IMR-90 (cell line): ENCODE measurements around the gene KDM4B.

Source experiments
- BHLHE40 ChIP-seq: fragments of 150-350 bp; IDR thresholded peaks from 2 replicates; pipeline ENCODE4 v1.6.1; 2016; ENCODE audit warnings: mild to moderate bottlenecking, low read depth, low read length
- FOS ChIP-seq: fragments of 150-350 bp; IDR thresholded peaks from 2 replicates; pipeline ENCODE4 v1.6.1; 2016; ENCODE audit warnings: low read depth, low read length
- MAZ ChIP-seq: IDR thresholded peaks from 2 replicates; pipeline ENCODE4 v1.6.1; 2012; ENCODE audit warnings: low read depth, mild to moderate bottlenecking, low read length, improper control_type of control experiment, moderate library complexity, borderline replicate concordance
- POLR2A ChIP-seq: IDR thresholded peaks from 2 replicates; pipeline ENCODE4 v1.6.1; 2012; ENCODE audit warnings: mild to moderate bottlenecking, low read depth, low read length
- RAD21 ChIP-seq: IDR thresholded peaks from 2 replicates; pipeline ENCODE4 v1.6.1; 2012; ENCODE audit warnings: low read length, improper control_type of control experiment
- RCOR1 ChIP-seq: IDR thresholded peaks from 2 replicates; pipeline ENCODE4 v1.6.1; 2012; ENCODE audit warnings: mild to moderate bottlenecking, low read length, improper control_type of control experiment; ENCODE audit not compliant: insufficient replicate concordance
- TF ChIP-seq, protein P1 (sequence below): conservative IDR thresholded peaks from 2 replicates; pipeline ENCODE4 v1.5.1; 2012; ENCODE audit warnings: mild to moderate bottlenecking, low read depth, low read length, improper control_type of control experiment

DNA sequence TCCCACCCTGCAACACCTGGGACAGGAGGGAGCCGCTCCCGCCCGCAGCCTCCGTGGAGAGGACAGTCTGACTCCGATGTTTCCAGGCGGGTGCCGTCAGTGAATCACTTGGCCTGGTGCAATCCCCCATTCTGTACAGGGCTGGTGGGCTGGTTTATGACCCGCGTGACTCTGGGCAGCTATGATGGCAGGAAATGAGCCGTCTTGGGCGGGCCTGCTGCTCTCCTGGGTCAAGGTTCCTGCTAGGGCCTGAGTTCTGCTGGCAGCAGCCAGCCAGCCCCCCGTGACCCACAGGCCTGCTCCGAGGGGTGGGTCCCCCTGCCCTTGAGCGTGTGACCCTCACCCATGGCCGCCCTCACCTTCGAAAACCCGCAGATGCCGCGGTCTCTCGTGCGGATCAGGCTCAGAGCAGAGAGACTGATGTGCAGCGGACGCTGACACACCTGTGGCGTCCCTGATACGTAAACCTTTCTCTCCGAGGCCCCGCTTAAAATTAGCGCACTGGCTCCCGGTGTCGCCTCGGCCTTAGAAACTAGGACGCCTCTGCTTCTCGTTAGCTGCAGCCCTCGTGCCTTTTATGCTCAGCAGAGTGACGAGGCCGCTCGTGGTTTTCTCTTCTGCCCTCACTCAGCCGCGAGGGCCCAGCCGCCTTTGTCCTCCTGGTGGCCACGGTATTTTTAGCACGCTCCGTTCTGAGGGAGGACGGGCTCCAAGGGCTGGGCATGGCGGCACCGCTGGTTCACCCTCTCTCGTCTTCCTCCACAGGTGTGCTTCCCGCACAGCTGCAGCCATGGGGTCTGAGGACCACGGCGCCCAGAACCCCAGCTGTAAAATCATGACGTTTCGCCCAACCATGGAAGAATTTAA, 63.4 kb downstream of the KDM4B start:
- TF ChIP-seq MAZ: no peak
- TF ChIP-seq, protein P1, sequence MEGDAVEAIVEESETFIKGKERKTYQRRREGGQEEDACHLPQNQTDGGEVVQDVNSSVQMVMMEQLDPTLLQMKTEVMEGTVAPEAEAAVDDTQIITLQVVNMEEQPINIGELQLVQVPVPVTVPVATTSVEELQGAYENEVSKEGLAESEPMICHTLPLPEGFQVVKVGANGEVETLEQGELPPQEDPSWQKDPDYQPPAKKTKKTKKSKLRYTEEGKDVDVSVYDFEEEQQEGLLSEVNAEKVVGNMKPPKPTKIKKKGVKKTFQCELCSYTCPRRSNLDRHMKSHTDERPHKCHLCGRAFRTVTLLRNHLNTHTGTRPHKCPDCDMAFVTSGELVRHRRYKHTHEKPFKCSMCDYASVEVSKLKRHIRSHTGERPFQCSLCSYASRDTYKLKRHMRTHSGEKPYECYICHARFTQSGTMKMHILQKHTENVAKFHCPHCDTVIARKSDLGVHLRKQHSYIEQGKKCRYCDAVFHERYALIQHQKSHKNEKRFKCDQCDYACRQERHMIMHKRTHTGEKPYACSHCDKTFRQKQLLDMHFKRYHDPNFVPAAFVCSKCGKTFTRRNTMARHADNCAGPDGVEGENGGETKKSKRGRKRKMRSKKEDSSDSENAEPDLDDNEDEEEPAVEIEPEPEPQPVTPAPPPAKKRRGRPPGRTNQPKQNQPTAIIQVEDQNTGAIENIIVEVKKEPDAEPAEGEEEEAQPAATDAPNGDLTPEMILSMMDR: no peak
- no peak for TF ChIP-seq RCOR1
- TF ChIP-seq FOS: no peak
- TF ChIP-seq POLR2A: no peak
- no peak for TF ChIP-seq BHLHE40
- no peak for TF ChIP-seq RAD21
